Psoas muscle (tissue), 8 donors: ENCODE measurements around the gene SLC4A8. TPM values are rescaled to one million over a fixed set of nuclear protein-coding genes. Genes with fewer than 3 reads are reported as not detected.
A peak's percentile ranks its signal among the peaks of the same experiment; 100 is the strongest.

Experiments used
- ATAC-seq, 4 donors: fragments of 200-7000 bp; cut with Tn5 transposase; one replicate each; pipeline ENCODE4 v1.9.1; 2020; ENCODE audit warnings: moderate library complexity in 3 of 4, mild to moderate bottlenecking in 2 of 4
- DNase-seq, 2 donors: peaks; one replicate each; pipeline ENCODE4 v3.0.0-alpha.2; 2020
- H3K27ac ChIP-seq: fragments of 200-600 bp; one replicate; pipeline ENCODE4 v1.8.0; 2022
- H3K27me3 ChIP-seq, 3 donors: fragments of 200-600 bp in 1 of 3; one replicate each; pipeline versions ENCODE4 v1.6.1 to v1.8.0; 2013 to 2022; ENCODE audit warnings: low read length in 2 of 3, mild to moderate bottlenecking in 2 of 3, moderate library complexity in 1 of 3; ENCODE audit not compliant: insufficient read depth in 3 of 3
- H3K36me3 ChIP-seq, 2 donors: fragments of 200-600 bp in 1 of 2; one replicate each; pipeline versions ENCODE4 v1.6.1 to v1.8.0; 2013 to 2022; ENCODE audit warnings: low read depth in 1 of 2, mild to moderate bottlenecking in 1 of 2, moderate library complexity in 1 of 2; ENCODE audit not compliant: insufficient read depth in 1 of 2
- H3K4me1 ChIP-seq: fragments of 200-600 bp; one replicate; pipeline ENCODE4 v1.8.0; 2022
- H3K4me3 ChIP-seq: fragments of 200-600 bp; one replicate; pipeline ENCODE4 v1.8.0; 2022; ENCODE audit warnings: mild to moderate bottlenecking
- H3K9me3 ChIP-seq: fragments of 200-600 bp; one replicate; pipeline ENCODE4 v1.8.0; 2022
- CTCF ChIP-seq: fragments of 200-600 bp; IDR thresholded peaks from one replicate; pipeline ENCODE4 v1.8.0; 2022; ENCODE audit warnings: antibody characterized with exemption
- WGBS, 3 donors: extraction: QIAGEN DNeasy Blood & Tissue Kit; methylation state at CpG; one replicate each; pipeline versions ENCODE4 v1.1.6 to v1.1.7; 2013; 5-methylcytosine and 5-hydroxymethylcytosine counted together
- intact Hi-C, 2 donors: fragments of 100-400 bp; cut with DNase I; formaldehyde crosslinking; loops; one replicate each; pipeline versions ENCODE4 v1.11.0 to v1.14.2; 2022
- polyA plus RNA-seq, 3 donors: library from polyadenylated mRNA; stranded (reverse); fragments of 200-250 nt; gene quantifications; one replicate each; pipeline ENCODE4 v1.2.3, GENCODE V29; 2013
- total RNA-seq, 4 donors: library from RNA; stranded (reverse); fragmentation: NEBNext Ultra II Directional in 2 of 4; extraction: Animal tissue kit (Norgen Biotek cat#: 25700) in 2 of 4; gene quantifications; one replicate each; pipeline versions ENCODE4 v1.2.1 to v1.2.4, GENCODE V29; 2021 to 2023
- donor health status: healthy with polysubstance abuse.
- donor health status: DM: no; HTN: no; CAD: no; lungs with moderate emphysema.
- donor health status: Bipolar disorder and iron deficiency.
- donor health status: healthy.
- donor health status: DM: yes; HTN: yes; CAD: no.
- donor health status: DM: no; HTN: no; CAD: no.
- donor health status: DM: no; HTN: no; CAD: no.
- donor health status: DM: yes; HTN: yes; CAD: no.

Gene SLC4A8
- total and polyA plus RNA-seq, 7 donors, result 0.02 to 0.91 (median 0.09) TPM; not detected in 1

GRCh38 chr12:51419425-51420193, 5.0 kb upstream of the SLC4A8 start:
- no peak overlapping the region for H3K27ac ChIP-seq
- ATAC-seq (no peak), DNase-seq (no peak)
- H3K9me3 ChIP-seq, result no peaks in the 10 kb centered on the region
- intact Hi-C loops, result loop anchor here (2.0 to 5.0 kb wide), 3 partner anchors 113 to 453 kb away; no protein-coding TSS in a partner anchor
- H3K4me3 ChIP-seq, result no peak overlapping the region
- H3K27me3 ChIP-seq, result peaks cover 0 to 12% (median 7%) of the 10 kb centered on the region in 3 donors
- TF ChIP-seq CTCF, result no peak
- no peaks in the 10 kb centered on the region for H3K4me1 ChIP-seq
- no peaks in the 10 kb centered on the region for H3K36me3 ChIP-seq
- WGBS, 3 donors, result 26 to 29% (median 28%) methylated on average over 11 of the region's 11 CpGs

- TF ChIP-seq CTCF, result peak; percentile 44
- no peak overlapping the region for H3K27ac ChIP-seq
- ATAC-seq (peak; percentile 40 to 61 (median 55)), DNase-seq (no peak)
- H3K36me3 ChIP-seq, result no peaks in the 10 kb centered on the region
- peaks cover 0 to 29% (median 11%) of the 10 kb centered on the region in 3 donors for H3K27me3 ChIP-seq
- intact Hi-C loops, result loop anchor here (2.0 to 5.0 kb wide), 3 partner anchors 111 to 451 kb away; no protein-coding TSS in a partner anchor
- H3K4me3 ChIP-seq, result no peak overlapping the region
- H3K4me1 ChIP-seq, result no peaks in the 10 kb centered on the region
- H3K9me3 ChIP-seq, result no peaks in the 10 kb centered on the region
- WGBS, 3 donors, result 67 to 75% (median 74%) methylated on average over 5 of the region's 5 CpGs
Observed at GRCh38 chr12:51421266-51421884, 3.3 kb upstream of the SLC4A8 start.

- Histone ChIP-seq H3K4me3 (peak overlapping the region; percentile 63), H3K9me3 (no peaks in the 10 kb centered on the region), H3K4me1 (no peaks in the 10 kb centered on the region), H3K27ac (no peak overlapping the region), H3K36me3 (no peaks in the 10 kb centered on the region), H3K27me3 (peaks cover 0 to 43% (median 12%) of the 10 kb centered on the region in 3 donors)
- intact Hi-C loops, result loop anchor here (5.0 kb wide), 2 partner anchors 108 to 448 kb away; no protein-coding TSS in a partner anchor
- WGBS, 3 donors, result 27 to 29% (median 27%) methylated on average over 10 of the region's 10 CpGs
- ATAC-seq, result no peak
- no peak for DNase-seq
- no peak for TF ChIP-seq CTCF
Observed at GRCh38 chr12:51424094-51424661, 453 bp upstream of the SLC4A8 start.

- intact Hi-C loops, result no loop called here
- no peak for DNase-seq
- no peaks in the 10 kb centered on the region for H3K9me3 ChIP-seq
- 79 to 88% (median 84%) methylated on average over 4 of the region's 4 CpGs for WGBS, 3 donors
- H3K27me3 ChIP-seq, result peaks cover 0 to 40% (median 12%) of the 10 kb centered on the region in 3 donors
- no peak overlapping the region for H3K27ac ChIP-seq
- H3K4me1 ChIP-seq, result no peaks in the 10 kb centered on the region
- H3K4me3 ChIP-seq, result no peak overlapping the region
- TF ChIP-seq CTCF, result no peak
- no peaks in the 10 kb centered on the region for H3K36me3 ChIP-seq
- ATAC-seq, result no peak
Observed at GRCh38 chr12:51428256-51428655, 3.6 kb downstream of the SLC4A8 start.
